ENCODE measurements around the gene SYF2.
A peak's percentile ranks its signal among the peaks of the same experiment; 100 is the strongest.

DNA sequence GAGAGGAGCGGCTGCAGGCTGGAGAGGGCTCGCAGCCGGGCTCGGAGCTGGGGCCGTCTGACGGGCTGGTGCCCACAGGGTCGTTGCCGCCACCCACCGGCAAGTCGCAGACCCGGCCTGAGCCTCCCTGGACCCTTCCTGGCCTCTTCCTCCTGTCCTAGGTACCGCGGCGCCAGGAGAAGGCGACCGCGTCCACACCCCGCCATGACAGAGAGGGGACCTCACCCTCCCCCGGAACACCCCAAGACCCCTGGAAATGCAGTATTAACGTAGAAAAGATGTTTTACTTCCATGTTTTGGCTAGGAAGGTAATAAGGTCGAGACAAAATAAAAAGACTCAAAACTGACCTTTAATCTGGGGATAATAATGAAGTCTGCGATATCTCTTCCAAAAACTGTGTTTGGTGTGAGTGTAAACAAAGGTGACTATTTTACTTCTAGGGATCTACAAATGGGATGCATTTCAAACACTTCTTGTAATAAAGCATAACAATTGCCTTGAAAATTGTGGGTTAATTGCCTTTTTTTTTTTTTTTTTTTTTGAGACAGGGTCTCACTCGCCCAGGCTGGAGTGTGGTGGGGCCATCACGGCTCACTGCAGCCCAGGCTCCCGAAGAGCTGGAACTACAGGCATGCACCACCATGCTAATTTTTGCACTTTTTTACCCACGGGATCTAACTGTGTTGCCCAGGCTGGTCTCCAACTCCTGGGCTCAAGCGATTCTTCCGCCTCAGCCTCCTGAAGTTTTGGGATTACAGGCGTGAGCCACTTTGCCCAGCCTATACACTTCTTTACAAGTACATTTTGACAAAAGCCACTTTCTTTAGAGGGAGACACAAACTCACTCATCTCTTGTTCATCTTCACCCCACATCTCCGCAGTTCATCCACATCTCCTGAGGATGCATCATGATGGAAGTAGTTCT, 15.8 kb upstream of the SYF2 start:
- TF ChIP-seq, protein P1, sequence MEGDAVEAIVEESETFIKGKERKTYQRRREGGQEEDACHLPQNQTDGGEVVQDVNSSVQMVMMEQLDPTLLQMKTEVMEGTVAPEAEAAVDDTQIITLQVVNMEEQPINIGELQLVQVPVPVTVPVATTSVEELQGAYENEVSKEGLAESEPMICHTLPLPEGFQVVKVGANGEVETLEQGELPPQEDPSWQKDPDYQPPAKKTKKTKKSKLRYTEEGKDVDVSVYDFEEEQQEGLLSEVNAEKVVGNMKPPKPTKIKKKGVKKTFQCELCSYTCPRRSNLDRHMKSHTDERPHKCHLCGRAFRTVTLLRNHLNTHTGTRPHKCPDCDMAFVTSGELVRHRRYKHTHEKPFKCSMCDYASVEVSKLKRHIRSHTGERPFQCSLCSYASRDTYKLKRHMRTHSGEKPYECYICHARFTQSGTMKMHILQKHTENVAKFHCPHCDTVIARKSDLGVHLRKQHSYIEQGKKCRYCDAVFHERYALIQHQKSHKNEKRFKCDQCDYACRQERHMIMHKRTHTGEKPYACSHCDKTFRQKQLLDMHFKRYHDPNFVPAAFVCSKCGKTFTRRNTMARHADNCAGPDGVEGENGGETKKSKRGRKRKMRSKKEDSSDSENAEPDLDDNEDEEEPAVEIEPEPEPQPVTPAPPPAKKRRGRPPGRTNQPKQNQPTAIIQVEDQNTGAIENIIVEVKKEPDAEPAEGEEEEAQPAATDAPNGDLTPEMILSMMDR (conservative IDR thresholded peaks at IDR 0.05; ENCODE audit: low read depth in 2 of 2): peak; percentile 24 to 49; a peak in 2 of 4 replicates
- TF ChIP-seq, protein P2, sequence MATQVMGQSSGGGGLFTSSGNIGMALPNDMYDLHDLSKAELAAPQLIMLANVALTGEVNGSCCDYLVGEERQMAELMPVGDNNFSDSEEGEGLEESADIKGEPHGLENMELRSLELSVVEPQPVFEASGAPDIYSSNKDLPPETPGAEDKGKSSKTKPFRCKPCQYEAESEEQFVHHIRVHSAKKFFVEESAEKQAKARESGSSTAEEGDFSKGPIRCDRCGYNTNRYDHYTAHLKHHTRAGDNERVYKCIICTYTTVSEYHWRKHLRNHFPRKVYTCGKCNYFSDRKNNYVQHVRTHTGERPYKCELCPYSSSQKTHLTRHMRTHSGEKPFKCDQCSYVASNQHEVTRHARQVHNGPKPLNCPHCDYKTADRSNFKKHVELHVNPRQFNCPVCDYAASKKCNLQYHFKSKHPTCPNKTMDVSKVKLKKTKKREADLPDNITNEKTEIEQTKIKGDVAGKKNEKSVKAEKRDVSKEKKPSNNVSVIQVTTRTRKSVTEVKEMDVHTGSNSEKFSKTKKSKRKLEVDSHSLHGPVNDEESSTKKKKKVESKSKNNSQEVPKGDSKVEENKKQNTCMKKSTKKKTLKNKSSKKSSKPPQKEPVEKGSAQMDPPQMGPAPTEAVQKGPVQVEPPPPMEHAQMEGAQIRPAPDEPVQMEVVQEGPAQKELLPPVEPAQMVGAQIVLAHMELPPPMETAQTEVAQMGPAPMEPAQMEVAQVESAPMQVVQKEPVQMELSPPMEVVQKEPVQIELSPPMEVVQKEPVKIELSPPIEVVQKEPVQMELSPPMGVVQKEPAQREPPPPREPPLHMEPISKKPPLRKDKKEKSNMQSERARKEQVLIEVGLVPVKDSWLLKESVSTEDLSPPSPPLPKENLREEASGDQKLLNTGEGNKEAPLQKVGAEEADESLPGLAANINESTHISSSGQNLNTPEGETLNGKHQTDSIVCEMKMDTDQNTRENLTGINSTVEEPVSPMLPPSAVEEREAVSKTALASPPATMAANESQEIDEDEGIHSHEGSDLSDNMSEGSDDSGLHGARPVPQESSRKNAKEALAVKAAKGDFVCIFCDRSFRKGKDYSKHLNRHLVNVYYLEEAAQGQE (IDR thresholded peaks at IDR 0.05; ENCODE audit: unreplicated experiment): no peak
- TF ChIP-seq EZH2phosphoT487 (IDR thresholded peaks at IDR 0.05; ENCODE audit: unreplicated experiment) (no peak), EZH2 (IDR thresholded peaks at IDR 0.05; ENCODE audit: low read depth, unreplicated experiment) (no peak), CREB1 (CRISPR knock-in tag; IDR thresholded peaks at IDR 0.05; ENCODE audit: low read depth) (no peak)
